ENCODE measurements around the gene ICOSLG. TPM values are rescaled to one million over a fixed set of nuclear protein-coding genes. Genes with fewer than 3 reads are reported as not detected.

Gene ICOSLG
- total and polyA plus RNA-seq, 2 of the 4 experiments (the other 2 are of a cell fraction): under 0.01 to 0.09 TPM

- Histone ChIP-seq H3K4me1 (ENCODE audit: control insufficient read depth, insufficient read depth, low read length) (no peaks in the 10 kb centered on the region), H2AK9ac (replicated peaks; ENCODE audit: low read depth, low read length, poor library complexity) (no peak overlapping the region), H2AFZ (replicated peaks; ENCODE audit: low read length, poor library complexity) (no peak overlapping the region), H2BK120ac (ENCODE audit: low read depth, low read length) (no peak overlapping the region), H3K27me3 (ENCODE audit: control insufficient read depth, insufficient read depth, low read length) (peaks cover 22% of the 10 kb centered on the region), H3K9ac (ENCODE audit: low read depth, low read length) (no peak overlapping the region), H4K5ac (ENCODE audit: low read depth, low read length) (no peak overlapping the region), H2BK5ac (ENCODE audit: low read depth, low read length, poor library complexity, severe bottlenecking) (no peak overlapping the region), H2BK20ac (ENCODE audit: low read depth, low read length) (no peak overlapping the region), H3K27ac (ENCODE audit: insufficient read depth, low read length) (no peak overlapping the region), H3K23ac (ENCODE audit: low read depth, low read length) (no peak overlapping the region), H4K91ac (ENCODE audit: insufficient read depth, low read depth, low read length) (no peak overlapping the region), H3K4me3 (ENCODE audit: insufficient read depth, low read depth, low read length) (no peak overlapping the region), H4K20me1 (ENCODE audit: insufficient read depth, low read length) (no peaks in the 10 kb centered on the region), H3K9me3 (ENCODE audit: control insufficient read depth, insufficient read depth, low read length) (peaks cover 8% of the 10 kb centered on the region), H3K18ac (ENCODE audit: low read depth, low read length) (no peak overlapping the region), H2BK15ac (ENCODE audit: low read depth, low read length) (no peak overlapping the region), H3K9me1 (ENCODE audit: insufficient read depth, low read length) (no peaks in the 10 kb centered on the region), H3K4me2 (ENCODE audit: low read depth, low read length) (no peak overlapping the region), H4K8ac (ENCODE audit: low read depth in 2 of 2, low read length in 2 of 2) (no peak overlapping the region), H3K79me1 (ENCODE audit: low read depth in 1 of 2, low read length in 2 of 2) (no peaks in the 10 kb centered on the region), H3K56ac (ENCODE audit: extremely low read depth, insufficient read depth, low read length) (no peak overlapping the region), H3K14ac (replicated peaks; ENCODE audit: low read depth, low read length) (no peak overlapping the region), H2AK5ac (ENCODE audit: low read depth, low read length) (no peak overlapping the region), H3K36me3 (ENCODE audit: control insufficient read depth, insufficient read depth, low read length) (no peaks in the 10 kb centered on the region), H3K4ac (ENCODE audit: low read depth, low read length) (no peak overlapping the region)
- ATAC-seq (ENCODE audit: low read depth) (no peak), DNase-seq (no peak)
- ChIA-PET POLR2A (ENCODE audit: unreplicated experiment) (no interaction called here), CTCF (no interaction called here)
- 60% methylated on average over 1 of the region's 4 CpGs; no CpG with 5 or more reads in 1 of the 2 experiments for WGBS, 2 experiments (ENCODE audit: extremely low coverage in 2 of 2, insufficient read length in 1 of 2)
- intact Hi-C loops (cut with micrococcal nuclease) (no loop called here), dilution Hi-C loops (cut with HindIII; ENCODE audit: low sequenced_read_pairs, unreplicated experiment) (no loop called here), in situ Hi-C loops (cut with MboI; ENCODE audit: low sequenced_read_pairs) (no loop called here)
- TF ChIP-seq POLR2A (IDR thresholded peaks at IDR 0.05; ENCODE audit: low read depth, low read length) (no peak), CTCF (conservative IDR thresholded peaks at IDR 0.05; ENCODE audit: low read depth, low read length) (no peak), MAZ (IDR thresholded peaks at IDR 0.05; ENCODE audit: borderline replicate concordance, low read depth, low read length) (no peak), NFE2L2 (IDR thresholded peaks at IDR 0.05; ENCODE audit: low read depth, low read length) (no peak), MXI1 (IDR thresholded peaks at IDR 0.05; ENCODE audit: borderline replicate concordance, low read depth, low read length) (no peak), RCOR1 (IDR thresholded peaks at IDR 0.05; ENCODE audit: insufficient replicate concordance, low read length) (no peak), FOS (IDR thresholded peaks at IDR 0.05; ENCODE audit: low read depth, low read length) (no peak)
- no TSS peak for BruUV-seq (replicated peaks)
Measured at GRCh38 chr21:44260066-44260465, 19.3 kb upstream of the ICOSLG start.

All from IMR-90 (cell line).